Activated CD8-positive, alpha-beta memory T cell treated with anti-CD3 and anti-CD28 coated beads, Interleukin-2, amount 50 U/mL, for 24 hours (primary cell): ENCODE data around the gene ATP10A.

ENCODE experiments used
- DNase-seq: peaks from one replicate; pipeline ENCODE4 v3.0.0-alpha.2; 2020; ENCODE audit errors: extremely low read depth

Gene ATP10A

DNA sequence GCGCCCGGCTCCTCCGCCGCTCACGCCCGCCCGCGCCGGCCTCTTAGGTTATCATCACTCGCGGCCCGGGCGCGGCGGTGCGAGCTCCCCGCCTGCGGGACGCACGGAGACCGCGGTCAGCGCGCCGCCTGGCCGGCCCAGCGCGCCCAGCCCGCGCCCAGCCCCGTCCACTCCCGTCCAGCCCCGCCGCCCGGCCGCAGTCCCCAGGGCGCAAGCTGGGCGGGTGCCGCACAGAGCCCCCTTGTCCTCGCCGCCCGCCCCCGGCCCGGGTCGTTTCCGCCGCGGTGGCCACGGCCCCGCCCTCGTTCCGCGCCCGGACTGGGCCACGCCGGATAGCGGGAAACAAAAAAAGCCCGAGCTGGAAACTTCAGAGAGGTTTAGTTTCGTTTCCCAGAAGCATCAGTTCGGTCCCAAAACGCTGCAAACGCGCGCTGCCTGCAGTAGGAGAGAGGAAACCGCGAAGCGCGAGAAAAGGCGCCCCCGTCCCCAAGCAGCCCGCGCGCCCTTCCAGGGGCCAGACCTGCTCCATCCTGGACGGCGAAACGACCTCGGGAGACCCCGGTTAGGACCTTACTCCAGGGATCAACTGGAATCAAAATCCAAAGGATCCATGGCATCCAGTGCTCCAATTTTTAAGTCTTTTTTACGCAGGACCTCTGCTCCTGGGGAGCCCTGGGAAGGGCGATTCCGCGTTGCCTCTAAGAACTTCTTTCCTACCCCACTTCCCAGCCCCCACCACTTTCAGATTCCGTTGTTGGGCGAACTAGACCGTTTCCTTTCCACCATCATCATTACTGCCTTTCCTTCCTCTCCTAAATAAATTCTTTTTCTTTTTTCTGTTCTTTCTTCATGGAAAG, at the start of gene ATP10A:
TSS of gene ATP10A (minus strand) at position 217 of the 857 bp plus-strand sequence. CDS start 231 bp downstream, outside the sequence.
- no peak for DNase-seq

DNA sequence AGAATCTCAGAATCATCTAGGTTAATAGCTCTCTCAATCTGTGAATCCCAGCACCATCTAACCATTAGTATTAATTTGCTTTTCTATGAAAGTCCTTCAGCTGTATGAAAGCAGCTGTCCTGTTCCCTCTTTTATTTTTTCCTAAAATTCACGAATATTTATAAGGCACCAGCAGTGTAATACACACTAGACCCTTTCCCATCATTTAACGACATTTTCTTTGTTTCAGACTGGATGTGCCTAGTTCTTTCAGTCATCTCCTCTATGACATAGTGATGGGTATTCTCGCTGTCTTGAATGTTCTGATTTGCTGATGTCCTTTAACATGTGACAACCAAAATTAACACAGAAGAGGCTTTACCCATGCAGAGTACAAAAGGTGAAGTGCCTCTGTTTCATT, 48.9 kb upstream of the ATP10A start:
- no peak for DNase-seq

GRCh38 chr15:25910832-25911231, 47.7 kb upstream of the ATP10A start:
- no peak for DNase-seq

DNA sequence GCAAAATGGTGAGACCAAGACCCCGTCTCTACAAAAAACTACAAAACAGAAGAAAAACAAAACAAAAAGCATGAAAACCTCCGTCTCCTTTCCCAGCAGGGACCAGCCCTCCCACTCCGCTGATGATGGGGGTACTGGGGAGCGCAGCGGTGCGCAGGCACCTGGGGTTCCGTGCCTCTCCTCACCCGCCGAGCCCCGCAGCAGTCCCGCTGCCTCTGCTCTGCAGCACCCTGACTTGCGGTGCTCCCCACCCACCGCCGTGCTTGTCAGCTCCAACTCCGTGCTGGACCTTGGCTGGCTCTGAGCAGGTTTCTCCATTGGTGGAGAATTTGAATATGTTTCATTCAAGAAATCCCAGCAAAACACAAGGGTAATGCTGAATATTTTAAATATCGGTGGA, 46.7 kb upstream of the ATP10A start:
- DNase-seq = no peak

DNA sequence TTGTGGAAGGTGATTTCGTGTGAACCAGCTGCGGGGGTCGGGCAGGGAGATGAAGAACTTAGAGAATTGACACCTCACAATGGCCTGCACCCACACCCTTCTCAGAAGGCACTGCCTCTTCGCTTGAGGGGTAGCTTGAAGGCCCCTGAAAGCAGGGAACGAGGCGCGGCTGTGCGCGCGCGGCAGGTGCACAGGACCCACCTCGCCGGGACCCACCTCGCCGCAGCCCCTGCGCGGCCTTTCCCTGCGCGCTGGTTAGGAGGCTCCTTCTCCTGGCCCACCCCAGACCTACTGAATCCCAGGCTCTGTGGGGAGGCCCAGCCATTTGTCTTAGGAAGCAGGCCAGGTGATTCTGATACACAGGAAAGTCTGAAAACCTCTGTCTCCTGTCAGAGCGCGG, 46.2 kb upstream of the ATP10A start:
- DNase-seq = no peak

DNA sequence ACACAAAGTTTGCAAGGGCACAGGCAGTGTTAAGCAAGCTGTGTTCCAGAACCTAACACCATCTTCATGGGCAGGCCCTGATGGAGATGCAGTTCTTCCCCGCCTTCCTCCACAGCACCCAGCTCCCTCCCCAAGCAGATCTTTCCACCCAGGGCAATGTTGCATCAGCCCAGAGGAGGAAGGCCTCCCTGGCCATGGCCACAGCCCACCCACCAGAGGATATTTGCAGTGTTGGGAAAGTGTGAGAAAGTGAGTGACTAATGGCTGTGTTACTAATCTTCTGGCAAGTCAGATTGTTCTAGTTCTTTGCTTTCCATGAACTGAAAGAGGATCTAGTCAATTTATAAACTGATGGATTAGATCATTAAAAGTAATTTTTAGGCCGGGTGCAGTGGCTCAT, 42.0 kb upstream of the ATP10A start:
- DNase-seq = no peak

- DNase-seq = no peak
Observed at GRCh38 chr15:25903024-25903581, 40.0 kb upstream of the ATP10A start.

- no peak for DNase-seq
Observed at GRCh38 chr15:25901811-25902605, 38.9 kb upstream of the ATP10A start.

DNA sequence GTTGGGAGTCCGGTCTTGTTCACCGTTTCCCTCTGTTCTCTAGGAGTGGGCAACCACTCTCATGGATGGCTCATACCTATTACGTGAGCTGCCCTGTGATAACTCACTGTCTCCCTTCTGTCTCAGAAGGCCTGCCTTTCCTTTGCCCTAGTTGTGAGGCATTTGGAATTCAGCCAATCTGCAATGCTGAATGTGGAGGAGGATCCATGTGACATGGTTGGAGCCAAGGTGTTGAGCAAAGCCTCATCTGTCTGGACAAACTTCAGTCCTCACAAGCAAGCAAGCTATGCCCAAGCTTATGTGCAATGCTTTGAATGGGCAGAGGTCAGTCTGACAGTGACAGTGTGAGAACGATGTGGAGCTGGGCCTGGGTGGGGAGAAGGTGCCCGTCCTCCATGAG, 37.8 kb upstream of the ATP10A start:
- no peak for DNase-seq

DNA sequence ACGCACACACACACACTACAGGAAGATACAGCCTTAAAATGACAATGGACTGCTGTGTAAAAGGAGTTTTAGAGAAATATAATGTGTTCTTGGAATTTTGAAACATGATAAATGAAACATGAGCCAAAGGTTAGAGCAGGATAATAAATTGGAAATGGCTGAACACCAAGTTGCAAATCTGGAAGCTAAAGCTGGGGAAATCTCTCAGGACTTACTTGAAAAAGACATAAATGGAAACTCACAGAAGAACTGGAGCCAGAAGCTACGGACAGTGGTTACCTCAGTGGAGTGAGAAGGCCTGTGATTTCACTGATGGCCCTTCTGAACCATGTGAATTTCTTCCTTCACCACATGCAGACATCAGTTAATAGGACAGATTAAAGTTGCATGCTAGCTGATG, 37.3 kb upstream of the ATP10A start:
- DNase-seq = no peak

- no peak for DNase-seq
Observed at GRCh38 chr15:25899870-25900269, 36.7 kb upstream of the ATP10A start.

DNA sequence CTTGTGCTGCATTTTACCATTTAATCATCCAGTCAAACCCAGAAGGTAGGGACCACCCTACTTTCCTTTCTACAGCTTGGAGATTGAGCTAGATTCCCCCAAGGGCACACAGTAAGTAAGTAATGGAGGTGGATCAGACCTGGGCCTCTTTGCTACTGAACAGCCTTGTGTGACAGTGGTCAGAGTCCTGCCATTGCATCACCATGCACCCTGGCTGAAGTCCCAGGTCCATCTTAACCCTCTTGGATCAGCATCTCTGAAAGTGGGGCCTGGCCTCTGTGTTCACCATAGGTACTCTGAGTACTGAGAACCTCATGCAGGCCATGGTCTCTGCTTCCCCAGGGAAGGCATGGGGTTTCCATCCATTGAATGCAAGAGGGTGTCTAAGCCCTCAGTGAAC, 34.5 kb upstream of the ATP10A start:
- DNase-seq = no peak

DNA sequence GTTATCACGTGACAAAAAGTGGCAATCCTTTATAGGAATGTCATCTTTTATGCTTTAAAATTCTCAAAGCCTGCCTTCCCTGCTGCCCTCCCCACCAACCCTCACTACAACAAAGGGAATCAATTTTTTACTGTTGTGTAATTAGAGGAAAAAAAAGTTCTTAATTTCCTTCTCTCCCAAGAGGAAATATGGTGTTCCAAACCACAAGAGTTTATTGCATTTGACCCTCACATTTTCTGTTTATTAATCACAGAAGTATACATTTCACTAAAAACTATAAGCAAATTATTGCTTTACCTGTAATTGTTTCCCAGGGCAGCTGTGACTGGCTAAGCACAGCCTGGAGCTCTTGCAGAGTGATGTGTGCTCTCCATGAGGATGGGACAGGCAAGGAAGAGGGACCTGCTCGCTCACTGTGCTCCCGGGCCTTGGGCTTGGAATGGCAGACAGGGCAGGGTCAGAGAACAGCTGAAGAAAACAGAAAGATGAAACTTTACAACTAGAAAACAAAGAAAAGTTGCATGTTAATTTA, 31.3 kb upstream of the ATP10A start:
- DNase-seq = no peak

GRCh38 chr15:25893596-25893995, 30.5 kb upstream of the ATP10A start:
- DNase-seq = no peak

GRCh38 chr15:25892126-25892525, 29.0 kb upstream of the ATP10A start:
- DNase-seq = no peak

- DNase-seq = no peak
Observed at GRCh38 chr15:25891081-25891480, 28.0 kb upstream of the ATP10A start.

GRCh38 chr15:25890529-25890928, 27.4 kb upstream of the ATP10A start:
- no peak for DNase-seq

GRCh38 chr15:25887870-25888269, 24.7 kb upstream of the ATP10A start:
- DNase-seq = no peak

GRCh38 chr15:25886498-25887140, 23.5 kb upstream of the ATP10A start:
- no peak for DNase-seq

DNA sequence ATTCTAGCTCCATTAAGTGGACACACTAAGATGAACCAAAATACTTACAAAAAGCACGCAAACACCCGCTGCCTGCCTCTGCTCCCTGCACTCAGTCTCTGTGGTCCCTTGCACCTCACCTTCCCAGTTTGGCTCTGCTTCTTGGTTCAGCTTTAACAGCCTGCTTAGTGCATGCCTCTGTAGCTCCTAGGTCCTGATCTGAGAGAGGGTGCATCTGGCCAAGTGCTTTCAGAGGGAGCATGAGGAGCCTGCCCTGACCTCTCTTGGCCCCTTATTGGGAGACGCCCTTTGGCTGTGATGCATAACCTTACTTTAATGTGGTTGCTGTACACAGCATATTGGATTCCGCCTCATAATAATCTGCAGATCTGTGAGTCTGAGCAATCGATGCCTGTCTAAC, 21.2 kb upstream of the ATP10A start:
- DNase-seq = no peak

GRCh38 chr15:25883463-25884259, 20.5 kb upstream of the ATP10A start:
- no peak for DNase-seq
